Osteoblast (primary cell): ENCODE data around the gene NRSN1. TPM values are rescaled to one million over a fixed set of nuclear protein-coding genes. Genes with fewer than 3 reads are reported as not detected.

ENCODE experiments used
- DNase-seq: peaks from one replicate; pipeline ENCODE4 v3.0.0; 2011; ENCODE audit warnings: low spot score, mixed read lengths; ENCODE audit not compliant: insufficient read length; ENCODE audit errors: missing footprints
- H2AFZ ChIP-seq: 2 replicates; pipeline ENCODE4 v1.6.0; 2011; ENCODE audit warnings: mild to moderate bottlenecking, low read length
- H3K27ac ChIP-seq: 2 replicates; pipeline ENCODE4 v1.5.1; 2011; ENCODE audit warnings: mild to moderate bottlenecking, low read depth, low read length, moderate library complexity
- H3K27me3 ChIP-seq: 2 replicates; pipeline ENCODE4 v1.6.0; 2012; ENCODE audit warnings: mild to moderate bottlenecking, control low read depth, inconsistent platforms, low read length, moderate library complexity; ENCODE audit not compliant: insufficient read depth
- H3K36me3 ChIP-seq: 2 replicates; pipeline ENCODE4 v1.5.1; 2011; ENCODE audit warnings: mild to moderate bottlenecking, low read length, control low read depth, moderate library complexity; ENCODE audit not compliant: insufficient read depth
- H3K4me1 ChIP-seq: 2 replicates; pipeline ENCODE4 v1.5.1; 2011; ENCODE audit warnings: mild to moderate bottlenecking, low read length, control low read depth, moderate library complexity; ENCODE audit not compliant: insufficient read depth
- H3K4me2 ChIP-seq: 2 replicates; pipeline ENCODE4 v1.6.0; 2011; ENCODE audit warnings: mild to moderate bottlenecking, low read length; ENCODE audit not compliant: insufficient read depth
- H3K4me3 ChIP-seq: fragments of 200-600 bp; sonication (generic); 3 replicates; pipeline ENCODE4 v1.5.1; 2012; ENCODE audit warnings: mild to moderate bottlenecking, low read length, inconsistent platforms; ENCODE audit not compliant: insufficient read depth
- H3K79me2 ChIP-seq: 2 replicates; pipeline ENCODE4 v1.6.0; 2012; ENCODE audit warnings: mild to moderate bottlenecking, low read length, control low read depth, inconsistent platforms; ENCODE audit not compliant: insufficient read depth
- H3K9me3 ChIP-seq: 2 replicates; pipeline ENCODE4 v1.5.1; 2011; ENCODE audit warnings: low read depth, low read length, control low read depth
- H4K20me1 ChIP-seq: 2 replicates; pipeline ENCODE4 v1.6.0; 2012; ENCODE audit warnings: mild to moderate bottlenecking, low read length, control low read depth; ENCODE audit not compliant: insufficient read depth
- CTCF ChIP-seq: IDR thresholded peaks from 2 replicates; pipeline ENCODE4 v1.5.1; 2011; ENCODE audit warnings: mild to moderate bottlenecking, low read depth, low read length, moderate library complexity; ENCODE audit errors: extremely low read depth
- total RNA-seq: library from RNA; depleted of rRNA; stranded (reverse); fragments of >200 nt; gene quantifications from 2 replicates; pipeline ENCODE4 v1.2.3, GENCODE V29; 2012

Gene NRSN1
- total RNA-seq, 1 donor: not detected

- no peak overlapping the region for H3K4me2 ChIP-seq
- no peak for DNase-seq
- no peaks in the 10 kb centered on the region for H3K27me3 ChIP-seq
- H3K27ac ChIP-seq: no peak overlapping the region
- TF ChIP-seq CTCF: no peak
- H2AFZ ChIP-seq: no peak overlapping the region
- H4K20me1 ChIP-seq: no peaks in the 10 kb centered on the region
- H3K4me1 ChIP-seq: no peaks in the 10 kb centered on the region
- H3K79me2 ChIP-seq: no peaks in the 10 kb centered on the region
- no peaks in the 10 kb centered on the region for H3K9me3 ChIP-seq
- H3K36me3 ChIP-seq: no peaks in the 10 kb centered on the region
- H3K4me3 ChIP-seq: no peak overlapping the region
These were observed 18.7 kb upstream of the NRSN1 start for GRCh38 chr6:24107294-24107693.

GRCh38 chr6:24108056-24108455, 18.0 kb upstream of the NRSN1 start:
- Histone ChIP-seq H3K4me3 (no peak overlapping the region), H2AFZ (no peak overlapping the region), H3K4me1 (no peaks in the 10 kb centered on the region), H3K4me2 (no peak overlapping the region), H3K27me3 (no peaks in the 10 kb centered on the region), H3K27ac (no peak overlapping the region), H3K36me3 (no peaks in the 10 kb centered on the region), H3K79me2 (no peaks in the 10 kb centered on the region), H3K9me3 (no peaks in the 10 kb centered on the region), H4K20me1 (no peaks in the 10 kb centered on the region)
- DNase-seq: no peak
- no peak for TF ChIP-seq CTCF

GRCh38 chr6:24110417-24110816, 15.6 kb upstream of the NRSN1 start:
- Histone ChIP-seq H3K27me3 (no peaks in the 10 kb centered on the region), H3K79me2 (no peaks in the 10 kb centered on the region), H3K36me3 (no peaks in the 10 kb centered on the region), H3K9me3 (no peaks in the 10 kb centered on the region), H4K20me1 (no peaks in the 10 kb centered on the region), H3K4me2 (no peak overlapping the region), H3K27ac (no peak overlapping the region), H3K4me3 (no peak overlapping the region), H2AFZ (no peak overlapping the region), H3K4me1 (no peaks in the 10 kb centered on the region)
- DNase-seq: no peak
- no peak for TF ChIP-seq CTCF

GRCh38 chr6:24113891-24114290, 12.1 kb upstream of the NRSN1 start:
- no peaks in the 10 kb centered on the region for H3K36me3 ChIP-seq
- no peaks in the 10 kb centered on the region for H3K79me2 ChIP-seq
- no peak overlapping the region for H2AFZ ChIP-seq
- no peak for TF ChIP-seq CTCF
- H3K4me2 ChIP-seq: no peak overlapping the region
- H3K4me3 ChIP-seq: no peak overlapping the region
- no peaks in the 10 kb centered on the region for H3K4me1 ChIP-seq
- no peaks in the 10 kb centered on the region for H4K20me1 ChIP-seq
- H3K9me3 ChIP-seq: no peaks in the 10 kb centered on the region
- DNase-seq: no peak
- no peaks in the 10 kb centered on the region for H3K27me3 ChIP-seq
- H3K27ac ChIP-seq: no peak overlapping the region
